Measurements from ENCODE around the gene UFM1.
"Not testable (repeated sequence)": the region's sequence is repeated elsewhere in the genome, so short reads cannot be mapped to it uniquely, and the experiment has no call there.

The UFM1 gene

GRCh38 chr13:38349390-38350113 lies at the start of gene UFM1:
Gene UFM1 (plus strand): TSS chr13:38349851. CDS start chr13:38349920, 69 bp downstream.
- DNase-seq, result peak; percentile 82

- DNase-seq, result no peak
Measured at GRCh38 chr13:38301236-38301635, 48.4 kb upstream of the UFM1 start.

- no peak for DNase-seq
Measured at GRCh38 chr13:38303816-38304320, 45.8 kb upstream of the UFM1 start.

DNA sequence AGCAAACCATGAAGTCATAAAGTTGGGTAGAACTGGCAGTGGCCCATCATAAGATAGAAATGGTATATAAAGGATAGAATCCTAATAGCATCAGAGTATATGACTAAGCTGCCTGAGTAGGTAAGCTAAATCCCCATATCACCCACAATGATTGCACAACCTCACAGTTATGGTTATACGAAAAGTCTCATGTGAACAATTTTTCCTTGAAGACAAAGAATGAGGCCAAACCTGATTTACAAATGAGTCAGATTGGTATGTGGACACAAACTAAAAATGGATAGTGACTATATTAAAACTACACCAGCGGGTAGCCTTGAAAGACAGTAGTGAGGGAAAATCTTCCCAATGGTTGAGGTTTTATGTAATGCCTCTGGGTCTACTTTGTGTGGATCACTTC lies 40.9 kb upstream of the UFM1 start:
- no peak for DNase-seq

DNA sequence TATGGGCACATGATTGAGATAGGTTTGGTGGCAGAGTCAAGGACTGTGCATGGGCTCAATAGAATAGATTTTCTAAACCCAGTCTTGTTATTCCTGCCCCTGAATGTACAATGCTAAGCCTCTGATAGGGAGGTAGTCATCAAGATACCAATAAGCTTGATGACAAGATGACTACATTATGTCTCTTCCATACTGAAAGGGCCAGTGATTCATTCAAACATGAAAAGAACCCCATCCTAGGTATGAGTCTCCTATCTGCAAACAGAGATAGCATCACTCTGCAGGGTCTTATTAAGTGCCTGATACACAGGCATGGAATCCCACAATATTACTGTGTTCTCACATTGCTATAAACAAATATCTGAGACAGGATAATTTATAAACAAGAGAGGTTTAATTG lies 40.3 kb upstream of the UFM1 start:
- no peak for DNase-seq

DNA sequence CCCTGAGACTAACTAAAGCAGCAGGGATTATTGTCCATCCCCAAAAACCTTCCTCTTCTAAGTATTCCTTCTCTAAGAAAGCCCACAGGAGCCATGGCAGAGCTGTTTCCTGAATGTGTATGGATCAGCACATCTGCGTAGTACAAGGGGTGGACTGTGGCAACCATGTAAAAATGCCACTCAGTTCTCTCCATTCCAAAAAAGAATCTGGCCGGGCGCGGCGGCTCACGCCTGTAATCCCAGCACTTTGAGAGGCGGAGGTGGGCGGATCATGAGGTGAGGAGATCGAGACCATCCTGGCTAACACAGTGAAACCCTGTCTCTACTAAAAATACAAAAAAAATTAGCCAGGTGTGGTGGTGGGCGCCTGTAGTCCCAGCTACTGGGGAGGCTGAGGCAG lies 38.5 kb upstream of the UFM1 start:
- DNase-seq, result not testable (repeated sequence)

DNA sequence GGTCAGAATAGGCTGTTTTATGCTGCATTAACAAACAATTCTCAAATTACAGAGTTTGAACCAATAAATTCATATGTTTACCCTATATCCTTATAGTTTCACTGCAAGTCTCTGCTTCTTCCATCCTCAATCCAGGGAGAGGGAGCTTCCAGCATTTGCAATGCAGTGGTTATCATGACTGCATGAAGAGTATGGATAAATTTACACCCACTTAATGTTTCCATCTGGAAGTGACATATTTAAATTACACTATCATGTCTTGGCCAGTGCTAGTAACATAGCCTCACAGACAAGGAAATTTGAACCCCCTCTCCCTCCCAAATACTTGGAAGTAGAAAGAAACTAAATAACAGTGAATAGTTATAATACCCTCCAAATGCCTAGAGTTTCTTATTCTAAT lies 33.5 kb upstream of the UFM1 start:
- DNase-seq, result no peak

DNA sequence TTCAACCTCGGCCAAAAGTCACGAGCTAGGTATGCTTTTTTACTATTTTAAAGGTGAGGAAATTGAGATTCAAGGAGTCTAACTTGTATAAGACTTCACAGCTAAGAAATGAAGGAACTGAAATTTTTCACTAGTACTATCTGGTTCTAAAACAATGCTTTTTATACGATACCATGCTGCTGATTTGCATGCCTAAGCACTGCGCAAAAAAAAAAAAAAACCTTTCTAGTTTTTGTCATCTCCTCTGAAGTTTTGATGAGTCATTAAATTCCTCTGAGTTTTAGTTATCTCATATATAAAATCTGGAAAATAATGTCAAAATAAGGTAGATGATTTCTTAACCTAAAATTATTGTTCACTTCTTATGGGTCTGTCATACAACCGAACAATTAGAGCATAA lies 28.0 kb upstream of the UFM1 start:
- no peak for DNase-seq

DNA sequence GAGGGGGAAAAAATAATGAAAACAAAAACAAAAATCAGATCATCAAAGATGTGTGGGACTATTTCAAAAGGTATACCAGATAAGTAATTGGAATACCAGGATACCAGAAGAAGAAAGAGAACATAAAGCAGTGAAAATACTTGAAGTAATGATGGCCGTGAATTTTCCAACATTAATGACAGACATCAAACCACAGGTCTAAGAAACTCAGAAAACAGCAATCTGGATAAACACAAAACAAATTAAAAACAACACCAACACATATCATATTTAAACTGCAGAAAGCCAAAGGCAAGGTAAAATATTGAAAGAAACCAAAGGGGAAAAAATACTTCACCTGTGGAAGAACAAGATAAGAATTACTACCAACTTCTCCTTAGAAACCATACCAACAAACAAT lies 24.2 kb upstream of the UFM1 start:
- DNase-seq, result no peak

GRCh38 chr13:38328699-38329098 lies 21.0 kb upstream of the UFM1 start:
- DNase-seq, result no peak

- DNase-seq, result no peak
Measured at GRCh38 chr13:38334845-38335244, 14.8 kb upstream of the UFM1 start.

DNA sequence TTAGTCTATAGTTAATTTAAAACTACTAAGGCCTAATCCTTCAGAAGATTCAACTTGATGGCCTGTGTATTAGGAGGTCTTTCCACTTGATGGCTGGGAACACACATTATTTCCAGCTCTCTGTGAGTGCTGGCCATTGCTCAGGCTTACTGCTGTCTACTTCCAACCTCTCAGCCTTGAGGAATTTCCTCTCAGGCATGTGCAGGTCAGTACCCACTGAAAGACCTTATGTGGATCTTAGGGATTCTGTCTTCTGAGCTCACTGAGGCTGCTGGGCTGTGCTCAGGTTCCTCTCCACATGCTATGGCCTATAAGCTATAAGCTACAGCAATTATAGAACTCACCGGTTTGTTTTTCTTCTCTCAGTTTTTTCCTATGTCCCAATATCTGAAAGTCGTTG lies 11.6 kb upstream of the UFM1 start:
- DNase-seq, result no peak

DNA sequence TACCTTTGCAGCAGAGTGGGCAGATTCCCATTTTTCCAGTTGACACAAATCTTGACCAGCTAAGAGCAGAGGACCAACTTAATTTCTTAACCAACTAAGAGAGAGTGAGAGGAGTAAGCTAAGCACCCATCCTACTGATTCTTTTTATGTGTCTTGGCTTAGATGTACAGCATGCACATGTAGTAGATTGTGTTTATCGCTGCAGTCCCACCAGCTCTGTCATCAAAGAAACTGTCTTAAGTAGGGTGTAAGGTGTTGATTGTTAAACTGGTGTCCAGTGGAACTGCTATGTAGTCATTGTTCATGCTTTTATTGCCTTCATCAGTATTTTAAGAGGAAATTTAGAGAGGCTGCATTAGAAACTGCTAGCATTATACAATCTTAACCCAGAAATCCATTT lies 9.0 kb upstream of the UFM1 start:
- no peak for DNase-seq

GRCh38 chr13:38341149-38341692 lies 8.4 kb upstream of the UFM1 start:
- DNase-seq, result no peak

DNA sequence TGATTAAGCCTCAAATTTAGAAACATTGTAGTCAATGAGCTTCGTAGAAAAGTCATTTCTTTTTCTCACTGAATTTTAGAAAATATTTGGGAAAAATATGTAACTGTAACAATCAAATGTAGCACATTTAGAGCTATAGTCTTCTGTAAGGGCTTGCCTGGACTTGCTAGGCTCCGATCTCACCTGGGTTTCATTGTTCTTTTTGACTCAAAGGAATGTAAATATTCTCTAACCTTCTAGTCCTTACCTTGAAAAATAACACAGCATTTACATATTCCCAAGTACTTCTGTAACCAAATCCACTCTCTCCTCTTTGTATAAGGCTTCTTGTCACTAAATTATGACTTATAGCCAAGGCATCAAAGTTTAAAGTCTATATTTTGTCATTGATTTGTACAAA lies 2.9 kb upstream of the UFM1 start:
- no peak for DNase-seq

DNA sequence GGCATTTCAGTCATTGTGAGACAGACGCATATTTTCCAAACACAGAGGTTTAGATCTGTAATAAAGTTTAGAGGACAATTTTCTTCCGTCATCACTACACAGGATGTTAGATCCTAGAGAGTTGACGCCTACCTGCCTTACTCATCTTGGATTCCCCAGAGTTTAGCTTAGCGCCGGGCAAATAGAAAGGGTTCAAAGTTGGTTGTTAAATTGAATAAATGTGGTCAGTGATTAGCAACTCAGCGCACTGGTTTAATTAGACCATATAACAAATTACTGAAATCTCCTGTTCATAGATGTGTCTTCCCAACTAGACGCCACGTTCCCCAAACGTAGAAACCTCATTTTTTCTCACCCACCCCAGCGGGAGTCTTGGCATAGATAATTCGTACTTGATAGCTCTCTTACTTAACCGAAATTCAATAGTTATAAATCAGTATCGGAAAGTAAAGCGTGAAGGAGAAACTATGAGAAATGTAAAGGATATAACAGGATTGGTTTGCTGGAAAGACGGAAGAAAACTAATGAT lies 726 bp upstream of the UFM1 start:
- DNase-seq, result peak; percentile 36

DNA sequence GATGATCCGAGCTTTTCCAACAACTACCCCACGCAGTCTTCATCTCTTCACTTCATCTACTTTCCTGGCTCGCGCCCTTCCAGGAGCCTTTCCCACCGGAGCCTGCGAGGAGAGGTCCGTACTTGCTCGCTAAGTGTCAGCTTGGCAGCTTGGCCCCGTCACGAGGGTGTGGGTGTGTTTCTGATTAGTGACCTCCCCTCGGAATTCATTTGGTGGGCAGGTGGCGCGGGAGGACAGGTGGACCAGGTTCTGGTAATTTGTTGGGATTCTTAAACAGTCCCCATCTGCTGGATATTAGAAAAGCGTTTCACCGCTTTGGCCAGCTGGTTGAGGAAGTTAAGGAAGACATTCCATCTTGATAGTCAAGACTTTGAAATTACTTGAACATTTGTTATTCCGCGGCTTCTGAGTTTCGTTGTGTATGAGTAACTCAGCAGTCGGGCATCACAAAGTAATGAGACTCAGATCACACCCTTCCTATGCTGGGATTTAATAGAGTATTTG lies 515 bp downstream of the UFM1 start:
- peak; percentile 58 for DNase-seq

DNA sequence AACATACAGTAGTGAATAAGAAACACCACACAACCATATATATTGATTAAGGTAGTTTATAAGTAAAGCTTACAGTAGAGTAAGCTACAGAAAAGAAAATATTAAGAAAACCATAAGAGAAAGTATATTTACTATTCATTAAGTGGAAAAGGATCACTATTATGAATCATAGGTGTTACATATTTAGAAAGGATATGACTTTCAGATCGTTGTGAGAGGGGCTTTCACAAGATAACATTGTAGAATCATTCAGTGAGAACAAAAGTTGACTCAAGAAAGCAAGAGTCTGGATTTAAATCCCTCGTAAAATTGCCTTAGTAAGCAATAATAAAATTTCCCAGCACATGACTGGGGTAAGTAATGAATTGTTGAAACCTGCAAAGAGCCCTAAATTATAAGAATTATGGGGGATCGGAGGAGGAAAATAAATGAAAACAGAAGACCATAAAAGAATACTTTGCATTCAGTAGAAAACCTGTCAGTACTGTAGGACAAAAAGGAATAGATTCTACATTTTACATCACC lies 6.0 kb downstream of the UFM1 start:
- no peak for DNase-seq

DNA sequence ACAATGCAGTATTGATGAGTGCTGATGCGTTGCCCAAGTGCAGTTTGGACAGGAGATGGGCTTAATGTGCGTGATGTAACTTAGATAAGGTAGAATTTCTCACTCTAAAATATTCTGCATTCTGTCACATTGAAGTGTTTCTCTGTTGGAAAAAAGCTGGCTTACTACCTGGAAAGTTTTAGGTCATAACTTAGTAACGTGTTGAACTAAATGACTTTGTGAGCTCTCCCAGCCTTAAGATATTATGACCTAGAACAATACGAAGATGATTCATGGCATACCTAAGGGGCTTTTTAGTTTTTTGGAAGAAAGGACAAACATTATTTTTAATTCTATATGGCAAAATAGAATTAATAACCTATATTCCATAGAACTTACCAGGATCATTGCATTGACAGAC lies 9.0 kb downstream of the UFM1 start:
- DNase-seq, result no peak

- DNase-seq, result no peak
Measured at GRCh38 chr13:38361542-38362262, 12.1 kb downstream of the UFM1 start.

DNA sequence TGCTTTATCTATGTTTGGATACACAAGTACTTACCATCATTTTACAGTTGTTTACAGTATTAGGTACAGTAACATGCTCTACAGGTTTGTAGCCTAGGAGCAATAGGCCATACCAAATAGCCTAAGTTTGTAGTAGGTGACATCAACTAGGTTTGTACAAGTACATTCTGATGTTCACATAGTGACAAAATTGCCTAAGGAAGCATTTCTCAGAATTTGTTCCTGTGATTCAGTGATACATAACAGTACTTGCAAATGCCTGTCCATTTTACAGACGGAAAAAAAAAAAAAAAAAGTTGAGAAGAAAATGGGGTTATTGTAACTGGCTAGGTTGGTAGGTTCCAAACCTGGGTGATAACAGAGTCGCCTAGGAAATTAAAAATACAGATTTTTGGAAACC lies 13.6 kb downstream of the UFM1 start:
- no peak for DNase-seq

GRCh38 chr13:38363746-38364145 lies 14.1 kb downstream of the UFM1 start:
- not testable (repeated sequence) for DNase-seq

DNA sequence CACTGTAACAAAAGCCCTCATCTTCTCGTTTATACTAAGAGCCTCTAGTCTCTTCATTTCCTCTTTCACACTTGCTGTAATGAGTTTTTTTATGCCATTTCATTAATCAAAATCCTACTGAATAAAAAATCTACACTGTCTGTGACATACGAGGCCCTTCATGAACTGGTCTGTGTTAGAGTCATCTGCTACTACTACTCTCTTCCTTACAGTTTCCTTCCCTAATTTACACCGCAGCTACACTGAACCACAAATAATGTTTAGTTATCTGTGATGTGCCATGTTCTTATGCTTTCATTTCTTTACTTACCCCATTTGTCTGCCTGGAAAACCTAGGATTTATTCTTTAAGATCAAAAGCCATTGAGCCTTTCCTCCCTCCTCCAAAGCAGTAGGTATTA lies 16.0 kb downstream of the UFM1 start:
- no peak for DNase-seq
